HG03159 (cell line): ENCODE measurements around the gene PYGM.

ENCODE experiments used
- ATAC-seq: cut with Tn5 transposase; IDR thresholded peaks from one replicate; pipeline ENCODE4 v1.9.1; 2021; ENCODE audit warnings: mild to moderate bottlenecking, moderate library complexity; ENCODE audit not compliant: unreplicated experiment

The PYGM gene

DNA sequence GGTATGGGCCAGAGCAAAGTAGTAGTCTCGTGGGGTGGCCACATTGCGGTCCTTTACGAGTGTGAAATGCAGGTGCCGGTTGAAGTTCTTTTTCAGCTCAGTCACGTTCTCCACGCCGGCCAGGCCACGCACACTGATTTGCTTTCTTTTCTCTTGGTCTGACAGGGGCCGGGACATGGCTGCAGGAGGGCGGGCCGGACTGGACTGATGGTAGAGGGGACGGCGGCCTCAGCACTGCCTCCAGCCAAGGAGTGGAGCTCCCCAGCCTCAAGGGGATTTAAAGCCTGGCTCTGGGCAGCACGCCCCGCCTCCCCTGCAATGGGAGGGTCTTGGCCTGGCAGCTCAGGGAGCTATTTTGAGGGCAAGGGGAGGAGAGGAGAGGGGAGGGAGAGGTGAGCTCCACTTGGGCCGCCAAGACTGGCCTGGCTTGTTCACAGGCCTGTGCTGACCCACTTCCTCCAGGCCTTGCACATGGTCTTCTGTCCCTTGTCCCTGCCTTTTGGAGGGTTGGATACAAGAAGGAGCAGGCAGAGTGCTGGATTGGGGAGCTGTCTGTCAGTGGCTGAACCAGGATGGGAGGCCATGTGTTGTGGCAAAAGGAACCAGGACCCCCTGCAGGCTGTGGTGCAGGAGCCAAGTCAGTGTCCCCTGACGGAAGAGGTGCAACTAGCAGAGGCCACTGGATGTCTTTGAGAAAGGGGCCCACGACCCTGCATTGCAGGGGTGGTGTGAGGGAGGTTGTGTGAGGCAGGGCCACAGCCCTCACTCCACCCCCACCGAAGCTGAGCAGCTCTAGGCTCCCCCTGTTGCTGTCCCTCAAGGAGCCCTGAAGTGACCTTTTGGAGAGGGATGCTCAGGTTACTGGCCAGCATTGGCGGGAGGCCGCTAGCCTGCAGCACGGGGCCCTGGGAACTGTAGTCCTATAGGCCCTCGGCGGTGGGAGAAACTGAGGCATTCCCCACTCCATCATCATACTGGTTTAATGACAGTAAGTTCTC, at the start of gene PYGM:
TSS of gene PYGM (minus strand) at position 253 of the 998 bp plus-strand sequence. CDS start at position 177, 76 bp downstream.
- no peak for ATAC-seq

DNA sequence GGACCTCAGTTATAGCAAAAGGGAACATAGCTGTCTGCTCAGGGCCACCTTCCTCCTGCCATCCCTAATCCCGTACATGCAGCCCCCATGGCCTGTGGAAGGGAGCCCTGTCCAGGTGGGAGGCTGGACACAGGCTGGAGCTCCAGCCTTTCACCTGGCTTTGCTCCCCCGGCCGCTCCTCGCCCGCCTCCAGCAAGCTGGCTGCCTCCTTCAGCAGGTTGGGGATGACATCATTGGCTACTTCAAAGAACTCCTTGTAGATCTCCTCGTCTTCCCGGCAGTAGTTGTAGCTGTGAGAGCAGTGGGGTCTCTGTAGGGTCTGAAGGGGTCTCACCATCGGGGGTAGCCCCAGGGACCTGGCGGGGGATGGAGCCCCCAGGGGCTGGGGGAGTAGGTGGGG, 45.7 kb upstream of the PYGM start:
- no peak for ATAC-seq

DNA sequence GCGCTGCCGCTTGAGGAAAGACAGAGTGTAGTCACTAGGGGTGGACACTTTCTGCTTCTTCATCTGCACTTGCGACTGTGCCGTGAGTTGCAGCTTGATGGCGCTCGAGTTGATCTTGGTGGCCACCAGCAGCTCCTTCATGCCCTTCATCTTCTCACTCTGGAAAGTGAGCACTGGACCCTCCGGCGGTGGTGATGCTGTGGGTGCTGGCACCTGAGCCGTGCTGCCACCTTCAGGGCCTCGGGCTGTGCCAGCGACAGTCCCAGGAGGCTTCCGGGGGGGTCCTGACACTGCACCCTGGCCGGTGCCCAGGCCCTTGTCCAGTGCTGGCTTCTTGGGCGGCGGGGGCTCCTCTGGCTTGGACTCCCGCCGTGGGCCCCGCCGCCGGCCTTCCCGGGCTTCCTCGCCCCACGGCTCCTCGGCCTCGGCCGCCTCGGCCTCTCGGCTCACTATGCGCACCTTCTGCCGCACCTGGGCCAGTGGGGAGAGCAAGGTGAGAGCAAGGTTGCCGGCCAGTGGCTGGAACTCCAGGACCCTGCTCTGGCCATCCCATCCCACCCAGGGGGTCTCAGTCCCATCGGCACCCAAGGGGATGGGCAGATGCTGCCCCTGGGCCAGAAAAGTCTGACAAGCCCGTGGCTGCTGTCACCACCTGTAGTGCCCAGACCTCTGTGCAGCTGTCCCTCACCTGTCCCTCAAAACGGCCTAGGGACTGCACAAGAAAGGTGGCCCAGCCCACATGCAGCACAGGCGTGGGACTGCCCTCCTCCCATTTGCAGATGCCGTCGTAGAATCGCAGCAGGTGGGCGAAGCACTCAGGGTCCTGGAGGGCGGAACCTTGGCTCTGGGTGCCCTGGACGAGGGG, 44.8 kb upstream of the PYGM start:
- no peak for ATAC-seq

DNA sequence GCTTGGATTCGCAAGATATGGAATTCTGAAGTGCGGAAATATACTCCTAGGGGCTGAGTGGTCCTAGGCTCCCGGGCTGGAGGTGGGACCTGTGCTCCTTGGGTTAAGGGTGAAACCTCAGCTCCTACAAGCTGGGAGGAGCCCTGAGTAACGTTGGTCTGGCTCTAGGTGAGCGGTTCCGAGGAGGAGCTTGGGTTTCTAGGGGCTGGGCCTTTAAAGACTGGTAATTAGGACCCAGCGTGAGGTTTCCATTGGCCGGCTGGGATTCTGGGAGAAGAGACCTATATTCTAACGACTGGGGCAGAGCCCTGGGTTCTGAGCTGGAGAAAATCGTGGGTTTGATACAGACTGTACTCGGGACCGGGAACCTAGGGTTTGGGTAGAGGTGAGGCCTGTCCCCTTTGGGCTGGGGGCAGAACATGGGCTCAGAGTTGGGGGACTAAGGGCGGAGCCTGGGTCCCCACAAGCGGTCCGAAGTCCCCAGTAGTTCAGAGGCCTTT, 44.1 kb upstream of the PYGM start:
- ATAC-seq, result no peak

- ATAC-seq, result no peak
Measured at GRCh38 chr11:64803158-64803845, 43.5 kb upstream of the PYGM start, which contains the start of gene MAP4K2. TSS of gene MAP4K2 (minus strand) at chr11:64803214. CDS start at chr11:64803149, 65 bp downstream.

DNA sequence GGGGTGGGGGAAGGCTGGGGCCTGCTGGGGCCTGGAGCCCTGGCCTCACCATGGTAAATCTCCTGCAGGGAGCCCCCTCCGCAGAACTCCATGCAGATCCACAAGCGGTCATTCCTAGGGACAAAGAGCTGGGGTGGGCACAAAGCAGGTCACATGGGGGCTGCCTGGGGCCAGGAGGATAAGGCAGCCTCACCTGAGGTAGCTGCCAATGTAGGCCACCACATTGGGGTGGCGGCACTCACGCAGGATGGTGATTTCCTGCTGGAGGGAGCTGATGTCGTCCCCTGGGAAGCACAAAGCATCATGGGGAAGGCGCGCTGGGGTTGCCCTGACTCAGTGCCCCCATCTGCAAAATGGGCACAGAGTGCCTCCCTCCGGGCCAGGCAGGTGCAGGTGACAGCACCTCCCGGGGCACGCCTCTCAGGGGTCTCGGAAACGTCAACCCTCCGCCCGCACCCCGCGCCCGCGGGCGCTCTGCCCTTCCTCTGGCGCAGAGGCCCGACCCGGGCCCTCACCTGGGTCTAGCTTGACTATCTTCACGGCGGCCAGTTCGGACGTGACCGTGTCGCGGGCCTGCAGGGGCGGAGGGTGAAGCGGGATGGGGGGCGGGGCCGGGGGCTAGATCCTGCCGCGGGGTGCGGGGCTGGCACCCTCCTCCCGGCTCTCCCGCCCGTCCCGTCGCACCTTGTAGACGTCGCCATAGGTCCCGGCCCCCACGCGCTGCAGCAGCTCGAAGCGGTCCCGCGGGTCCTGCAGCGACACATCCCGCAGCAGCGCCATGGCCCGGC, 42.8 kb upstream of the PYGM start:
- ATAC-seq, result no peak

- ATAC-seq, result no peak
Measured at GRCh38 chr11:64801561-64802369, 42.0 kb upstream of the PYGM start.

DNA sequence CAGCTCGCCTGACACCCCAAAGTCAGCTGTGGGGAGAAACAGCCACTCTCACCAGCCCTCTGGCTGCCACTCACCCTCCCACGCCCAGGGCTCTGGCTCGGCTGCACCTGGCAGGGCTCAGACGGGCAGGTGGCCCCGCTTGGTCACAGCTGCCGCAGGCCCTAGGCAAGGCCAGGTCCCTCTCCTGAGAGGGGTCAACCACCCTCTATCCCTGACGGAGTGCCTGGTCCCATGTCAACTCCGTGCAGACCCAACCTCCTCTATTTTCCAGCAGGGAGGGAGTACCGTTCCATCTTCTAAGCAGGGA, 41.3 kb upstream of the PYGM start:
- no peak for ATAC-seq

DNA sequence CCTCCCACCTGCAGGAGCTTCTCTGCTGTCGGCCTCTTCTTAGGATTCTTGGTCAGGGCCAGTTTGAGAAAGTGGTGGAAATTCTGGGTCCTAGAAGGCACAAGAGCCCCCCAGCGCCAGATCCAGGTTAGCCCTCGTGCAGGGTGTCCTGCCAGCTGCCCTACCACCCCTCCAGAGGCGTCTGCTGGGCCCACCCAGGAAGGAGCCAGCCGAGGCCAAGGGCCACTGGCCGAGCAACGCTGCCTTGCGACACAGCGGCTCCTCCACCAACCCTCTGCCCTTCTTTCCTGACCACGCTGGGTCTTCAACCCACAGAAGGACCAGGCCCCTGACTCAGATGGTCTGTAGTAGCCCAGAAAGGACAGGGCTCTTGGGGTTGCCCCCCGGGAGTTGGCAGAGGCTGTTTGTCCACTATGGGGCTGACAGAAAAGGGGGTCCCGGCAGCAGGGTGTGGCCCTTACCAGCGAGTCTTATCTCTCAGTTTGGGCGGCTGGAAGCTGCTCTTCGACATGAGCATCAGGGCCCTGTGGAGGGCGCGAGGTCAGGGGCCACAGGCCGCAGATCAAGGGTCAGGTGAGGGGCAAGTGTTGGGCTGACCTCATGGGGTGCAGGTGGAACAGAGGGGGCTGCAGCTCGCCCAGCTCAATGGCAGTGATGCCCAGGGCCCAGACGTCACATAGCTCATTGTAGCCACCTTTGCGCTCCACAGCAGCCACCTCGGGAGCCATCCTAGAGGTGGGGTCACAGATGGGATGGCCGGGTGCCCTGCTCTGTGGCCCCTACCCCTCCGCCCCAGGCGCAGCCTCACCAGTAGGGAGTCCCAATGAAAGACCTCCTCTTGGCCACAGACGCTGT, 40.8 kb upstream of the PYGM start:
- ATAC-seq, result no peak

DNA sequence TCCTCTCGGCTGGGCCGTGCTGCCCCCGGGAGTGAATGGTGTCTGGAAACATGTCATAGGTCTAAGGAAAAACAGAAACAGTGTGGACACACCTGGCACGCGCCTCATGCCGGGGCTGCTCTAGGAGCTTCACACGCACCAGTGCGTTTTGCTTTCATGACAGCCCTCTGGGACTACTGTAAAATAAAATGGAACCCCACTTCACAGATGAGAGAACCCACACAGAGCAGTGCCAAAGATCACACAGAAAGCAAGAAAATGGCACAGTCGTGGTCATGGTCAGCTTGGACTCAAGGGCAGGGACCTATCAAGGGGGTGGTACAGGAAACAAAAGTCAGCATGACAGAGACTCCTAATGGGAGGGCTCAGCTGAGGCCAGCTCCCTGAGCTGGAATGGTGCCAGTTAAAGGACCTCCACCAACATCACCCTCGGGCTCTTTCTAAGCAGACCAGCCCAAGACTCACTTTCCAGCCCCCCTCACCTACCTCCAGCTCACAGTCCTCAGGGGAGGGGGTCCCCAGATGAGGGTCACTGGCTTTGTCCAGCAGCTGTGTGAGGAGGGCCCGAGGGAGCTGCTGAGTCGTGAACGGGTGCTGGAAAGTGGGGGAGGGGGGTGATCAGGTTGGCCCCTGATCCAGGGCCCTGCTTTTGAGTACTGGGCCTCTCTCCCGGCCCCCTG, 40.0 kb upstream of the PYGM start:
- ATAC-seq, result no peak

DNA sequence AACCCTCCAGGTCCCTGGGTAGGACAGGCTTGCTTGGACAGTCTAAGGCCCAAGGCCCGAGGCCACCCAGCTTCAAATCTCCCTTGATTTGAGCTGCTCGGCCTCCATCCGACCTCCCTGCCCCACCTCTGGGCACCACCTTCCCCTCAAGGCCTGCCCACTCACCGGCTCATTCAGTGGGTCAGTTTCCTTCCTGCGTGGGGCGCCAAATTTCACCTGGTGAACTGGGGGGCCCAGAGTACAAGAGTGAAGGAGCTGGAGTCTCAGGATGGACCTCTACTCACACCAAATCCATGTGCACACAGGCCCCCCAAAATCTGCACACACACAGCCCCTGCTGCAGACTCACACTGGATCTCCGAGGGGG, 39.5 kb upstream of the PYGM start:
- ATAC-seq, result no peak

DNA sequence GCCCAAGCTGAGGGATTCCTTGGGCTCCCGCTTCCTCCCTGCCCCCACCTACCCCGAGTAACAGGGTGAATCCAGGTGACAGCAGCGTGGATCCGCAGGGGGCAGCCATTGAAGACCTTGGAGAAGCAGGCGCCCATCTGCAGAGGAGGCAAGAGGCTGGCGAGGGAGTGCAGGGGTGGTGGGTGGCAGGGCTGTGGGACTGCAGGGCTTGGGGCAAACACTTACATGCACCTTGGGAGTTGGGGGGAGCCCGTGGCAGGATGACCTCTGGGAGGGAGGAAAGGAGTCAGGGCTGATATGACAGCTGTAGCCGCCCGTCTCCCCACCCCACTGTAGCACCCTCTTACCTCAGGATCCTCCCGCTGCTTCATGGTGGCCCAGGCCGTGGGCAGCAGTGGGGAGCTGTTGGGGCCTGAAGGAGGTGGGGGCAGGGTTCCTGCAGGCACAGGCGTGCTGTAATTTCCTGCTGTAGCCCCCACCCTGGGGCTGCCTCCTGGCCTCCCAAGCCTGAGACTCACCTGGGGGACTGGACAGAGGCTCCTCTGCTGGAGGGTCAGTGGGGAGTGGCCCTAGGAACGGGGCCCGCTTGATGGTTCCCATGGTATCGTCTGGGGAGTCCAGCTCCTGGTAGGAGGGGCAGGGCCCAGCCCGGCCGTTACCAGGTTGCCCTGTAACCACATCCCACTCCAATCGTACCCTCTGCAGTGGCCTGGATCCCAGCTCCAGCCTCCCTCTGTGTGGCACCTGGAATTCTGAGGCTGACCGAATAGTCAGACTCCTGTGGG, 37.2 kb upstream of the PYGM start:
- ATAC-seq, result no peak

GRCh38 chr11:64796047-64796756, 36.4 kb upstream of the PYGM start:
- no peak for ATAC-seq

DNA sequence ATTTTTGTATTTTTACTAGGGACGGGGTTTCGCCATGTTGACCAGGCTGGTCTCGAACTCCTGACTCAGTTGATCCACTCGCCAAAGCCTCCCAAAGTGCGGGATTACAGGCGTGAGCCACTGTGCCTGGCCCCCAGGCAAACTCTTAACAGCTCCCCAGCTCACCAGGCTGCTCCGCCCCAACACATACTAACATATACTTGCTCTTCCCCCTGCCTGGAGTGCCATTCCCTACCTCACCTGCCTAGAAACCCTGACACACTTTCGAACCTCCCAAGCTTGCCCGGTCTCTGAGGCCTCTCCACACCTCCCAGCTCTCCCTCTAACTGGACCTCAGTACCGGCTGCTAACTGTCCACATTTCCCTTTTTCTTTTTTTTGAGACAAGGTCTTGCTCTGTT, 34.8 kb upstream of the PYGM start:
- no peak for ATAC-seq

- no peak for ATAC-seq
Measured at GRCh38 chr11:64793271-64794160, 33.7 kb upstream of the PYGM start.

DNA sequence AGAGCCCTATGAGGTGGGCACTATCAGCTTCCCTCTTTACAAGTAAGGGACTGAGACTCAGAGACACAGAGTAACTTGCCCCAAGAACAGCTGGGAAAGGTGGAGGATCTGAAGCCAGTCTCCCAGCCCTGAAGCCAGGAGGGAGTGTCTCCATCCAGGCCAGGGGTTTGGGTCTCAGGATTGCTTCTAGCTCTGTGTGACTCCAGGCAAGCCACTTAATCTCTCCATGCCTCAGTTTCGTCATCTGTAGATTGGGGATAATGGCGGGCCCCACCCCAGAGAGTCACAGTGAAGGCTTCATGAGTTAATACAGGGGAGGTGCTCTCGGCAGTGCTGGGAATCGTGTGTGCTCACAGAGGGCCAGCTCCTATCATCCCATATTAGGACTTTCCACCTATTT, 32.7 kb upstream of the PYGM start:
- no peak for ATAC-seq
